Measurements from ENCODE around the gene TBRG4.

The TBRG4 gene

GRCh38 chr7:45143616-45144015, 32.1 kb upstream of the TBRG4 start:
- no peak for DNase-seq (ENCODE audit: low read depth, low spot score)

DNA sequence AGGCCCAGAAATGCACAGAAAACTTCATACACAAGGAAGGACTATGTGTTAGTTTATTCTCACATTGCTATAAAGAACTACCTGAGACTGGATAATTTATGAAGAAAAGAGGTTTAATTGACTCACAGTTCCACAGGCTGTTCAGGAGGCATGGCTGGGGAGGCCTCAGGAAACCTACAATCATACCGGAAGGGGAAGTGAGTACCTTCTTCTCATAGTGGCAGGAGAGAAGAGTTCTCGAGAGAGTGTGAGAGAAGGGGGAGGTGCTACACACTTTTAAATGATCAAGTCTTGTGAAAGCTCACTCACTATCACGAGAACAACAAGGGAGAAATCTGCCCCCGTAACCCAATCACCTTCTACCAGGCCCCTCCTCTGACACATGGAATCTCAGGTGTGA, 29.3 kb upstream of the TBRG4 start:
- no peak for DNase-seq (ENCODE audit: low read depth, low spot score)

DNA sequence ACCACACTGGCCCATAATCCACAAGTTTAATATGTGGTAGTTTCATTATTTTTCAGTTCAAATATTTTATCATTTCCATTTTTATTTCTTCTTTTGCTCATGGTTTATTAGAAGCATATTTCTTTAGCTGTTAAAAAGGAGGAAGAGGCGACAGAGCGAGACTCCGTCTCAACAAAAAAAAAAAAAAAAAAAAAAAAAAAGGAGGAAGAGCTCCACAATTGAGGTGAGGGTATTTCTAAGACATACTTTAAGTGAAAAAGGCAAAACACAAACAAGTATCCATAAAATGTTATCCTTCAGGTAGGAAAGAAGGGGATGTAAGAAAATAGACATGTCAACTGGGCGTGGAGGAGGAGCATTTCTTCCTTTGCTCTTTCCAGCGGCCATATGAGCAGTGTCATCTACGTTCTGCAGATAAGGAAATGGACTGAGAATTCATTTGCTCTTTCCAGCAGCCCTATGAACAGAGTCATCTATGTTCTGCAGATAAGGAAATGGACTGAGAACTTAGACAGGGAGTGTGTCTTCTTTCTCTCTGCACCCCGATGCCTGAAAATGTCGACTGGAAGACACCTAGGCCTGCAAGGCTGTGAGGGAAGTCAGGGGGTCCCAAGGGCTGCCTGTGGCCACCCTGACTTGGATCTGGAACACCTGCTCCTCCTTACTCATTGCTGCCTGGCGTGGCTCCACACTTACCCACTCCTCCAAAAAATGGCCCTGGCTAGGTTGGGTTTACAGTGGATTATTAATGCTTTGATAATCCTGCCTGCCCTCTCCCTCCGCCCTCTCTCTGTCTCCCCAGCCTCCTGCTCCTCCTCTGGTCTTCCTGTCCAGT, 27.2 kb upstream of the TBRG4 start:
- no peak for DNase-seq (ENCODE audit: low read depth, low spot score)

DNA sequence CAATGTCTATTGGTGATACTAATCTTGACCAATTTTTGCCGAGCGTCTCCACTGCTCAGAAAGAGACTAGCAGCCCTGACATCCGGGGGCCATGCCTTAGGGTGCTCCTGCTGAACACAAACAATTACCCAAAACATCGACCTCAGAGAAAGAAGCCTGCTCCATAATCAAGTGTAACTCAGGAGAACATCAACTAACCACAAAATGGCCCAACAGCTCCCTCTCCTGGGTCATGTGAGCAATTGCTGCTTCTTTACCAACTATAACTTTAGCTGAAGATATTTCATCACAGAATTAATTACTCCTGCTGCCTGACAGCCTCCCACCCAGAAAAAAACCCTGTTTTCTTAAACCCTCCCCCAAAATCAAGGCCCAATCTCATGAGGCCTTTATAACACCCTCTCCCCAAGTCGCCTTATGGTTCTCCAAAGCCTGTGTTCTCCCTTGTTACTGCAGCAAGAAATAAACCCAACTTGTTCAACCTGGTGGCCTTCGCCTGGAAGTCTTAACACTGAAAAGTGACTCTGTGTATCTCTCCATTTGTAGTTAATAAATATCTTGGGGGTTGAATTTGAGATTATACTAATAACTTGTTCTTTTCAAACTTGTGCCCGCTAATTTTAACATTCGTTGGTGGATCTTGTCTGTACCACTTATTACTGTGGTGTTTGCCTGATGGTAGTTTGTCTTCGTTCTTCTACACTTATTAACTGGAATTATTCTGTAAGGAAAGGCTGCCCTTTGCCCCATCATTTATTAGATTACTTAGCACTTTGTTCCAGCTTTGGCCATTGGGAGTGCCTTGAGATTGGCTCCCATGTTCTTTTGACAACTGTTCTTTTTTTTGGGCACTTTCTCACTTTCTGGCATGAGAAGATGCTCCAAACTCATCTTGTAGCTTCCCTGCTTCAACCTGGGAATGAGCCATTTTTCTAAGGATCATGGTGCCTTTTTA, 24.9 kb upstream of the TBRG4 start:
- peak; percentile 17 for DNase-seq (ENCODE audit: low read depth, low spot score)

- DNase-seq (ENCODE audit: low read depth, low spot score): no peak
Observed at GRCh38 chr7:45133877-45134276, 22.4 kb upstream of the TBRG4 start.

- no peak for DNase-seq (ENCODE audit: low read depth, low spot score)
Observed at GRCh38 chr7:45133352-45133751, 21.9 kb upstream of the TBRG4 start.

DNA sequence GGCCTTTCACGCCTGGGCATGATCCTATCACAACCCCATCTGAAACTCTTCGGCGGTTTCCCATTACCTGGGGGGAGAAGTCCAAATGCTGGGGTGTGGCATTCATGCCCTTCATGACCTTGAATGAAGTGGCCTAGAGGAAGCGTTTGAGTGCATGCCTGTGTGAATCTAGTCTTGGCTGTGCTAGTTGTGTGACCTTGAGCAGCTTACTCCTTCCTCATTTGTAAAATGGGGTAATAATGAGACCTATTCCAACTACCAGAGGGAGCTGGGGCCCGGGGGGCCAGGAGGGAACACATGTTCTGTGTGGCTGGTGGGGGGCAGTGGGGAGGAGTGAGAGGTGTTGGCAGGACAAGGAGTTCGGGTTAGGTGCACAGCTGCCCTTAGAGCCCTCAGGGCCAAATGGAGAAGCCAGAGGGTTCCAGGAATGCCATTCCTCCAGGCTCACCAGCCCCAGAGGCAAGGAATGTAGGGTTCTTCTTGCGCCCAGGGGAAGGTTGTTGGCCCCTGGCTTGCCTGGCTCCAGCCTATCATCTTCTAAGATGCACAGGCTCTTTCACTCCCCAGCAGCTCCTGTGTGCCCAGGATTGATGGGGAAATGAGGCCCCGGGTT, 21.3 kb upstream of the TBRG4 start:
- no peak for DNase-seq (ENCODE audit: low read depth, low spot score)

DNA sequence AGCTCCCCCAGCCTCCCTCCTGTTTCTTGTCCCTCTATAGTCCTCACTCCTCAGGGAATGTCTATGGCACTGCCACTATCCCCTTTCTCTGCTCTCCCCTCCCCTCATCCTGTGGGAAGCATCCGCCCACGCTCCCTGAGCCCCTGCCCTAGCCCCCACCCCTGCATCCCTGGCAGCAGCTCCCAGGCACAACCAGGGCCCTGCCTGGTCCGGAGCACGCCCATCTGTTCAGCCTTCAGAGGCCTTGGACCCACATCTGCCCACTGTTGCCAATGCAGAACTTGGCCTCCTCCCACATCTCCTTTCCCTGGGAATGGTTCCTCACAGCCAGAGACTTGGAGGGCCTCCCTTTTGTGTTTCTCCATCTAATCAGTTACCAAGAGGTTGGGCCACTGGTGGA, 20.4 kb upstream of the TBRG4 start:
- DNase-seq (ENCODE audit: low read depth, low spot score): no peak

- no peak for DNase-seq (ENCODE audit: low read depth, low spot score)
Observed at GRCh38 chr7:45130910-45131309, 19.4 kb upstream of the TBRG4 start.

DNA sequence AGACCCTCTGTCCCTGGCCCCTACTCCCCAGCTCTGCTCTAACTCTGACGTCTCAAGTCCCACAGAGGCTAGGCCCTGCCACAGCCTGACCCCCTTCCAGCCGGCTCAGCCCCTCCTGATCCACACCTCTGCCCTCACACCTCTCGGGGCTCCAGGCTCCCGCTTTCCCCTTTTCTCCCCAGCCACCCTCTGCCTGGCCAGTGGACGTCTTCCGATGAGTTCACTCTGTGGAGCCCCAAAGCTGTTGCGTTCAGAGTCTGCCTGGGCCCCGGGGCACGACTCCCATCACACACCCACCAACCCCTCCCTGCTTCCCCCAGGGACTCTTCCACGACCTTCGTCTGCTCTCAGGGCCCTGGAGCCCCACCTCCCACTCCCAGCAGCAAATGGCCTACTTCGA, 18.4 kb upstream of the TBRG4 start:
- no peak for DNase-seq (ENCODE audit: low read depth, low spot score)

GRCh38 chr7:45129181-45129800, 17.8 kb upstream of the TBRG4 start:
- no peak for DNase-seq (ENCODE audit: low read depth, low spot score)

- DNase-seq (ENCODE audit: low read depth, low spot score): no peak
Observed at GRCh38 chr7:45126920-45127319, 15.4 kb upstream of the TBRG4 start.

DNA sequence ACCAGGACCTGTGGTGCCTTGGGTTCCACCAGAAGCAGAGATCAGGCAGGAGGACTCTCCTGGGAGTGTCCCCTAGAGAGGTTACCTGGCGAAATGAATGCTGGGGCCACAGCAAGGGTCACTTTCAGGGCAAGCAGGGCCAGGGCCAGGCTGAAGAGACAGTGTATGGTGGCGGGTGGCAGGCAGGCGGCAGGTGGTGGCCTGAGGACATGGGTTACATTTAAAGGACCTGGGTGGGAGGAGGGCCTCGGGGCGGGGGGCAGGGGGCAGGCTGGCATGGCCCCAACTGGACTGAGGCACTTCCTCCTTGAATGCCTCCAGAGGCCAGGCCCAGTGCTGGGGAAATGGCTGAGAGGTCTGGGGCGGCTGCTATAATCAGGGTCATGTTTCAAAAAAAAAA, 14.7 kb upstream of the TBRG4 start:
- DNase-seq (ENCODE audit: low read depth, low spot score): no peak

DNA sequence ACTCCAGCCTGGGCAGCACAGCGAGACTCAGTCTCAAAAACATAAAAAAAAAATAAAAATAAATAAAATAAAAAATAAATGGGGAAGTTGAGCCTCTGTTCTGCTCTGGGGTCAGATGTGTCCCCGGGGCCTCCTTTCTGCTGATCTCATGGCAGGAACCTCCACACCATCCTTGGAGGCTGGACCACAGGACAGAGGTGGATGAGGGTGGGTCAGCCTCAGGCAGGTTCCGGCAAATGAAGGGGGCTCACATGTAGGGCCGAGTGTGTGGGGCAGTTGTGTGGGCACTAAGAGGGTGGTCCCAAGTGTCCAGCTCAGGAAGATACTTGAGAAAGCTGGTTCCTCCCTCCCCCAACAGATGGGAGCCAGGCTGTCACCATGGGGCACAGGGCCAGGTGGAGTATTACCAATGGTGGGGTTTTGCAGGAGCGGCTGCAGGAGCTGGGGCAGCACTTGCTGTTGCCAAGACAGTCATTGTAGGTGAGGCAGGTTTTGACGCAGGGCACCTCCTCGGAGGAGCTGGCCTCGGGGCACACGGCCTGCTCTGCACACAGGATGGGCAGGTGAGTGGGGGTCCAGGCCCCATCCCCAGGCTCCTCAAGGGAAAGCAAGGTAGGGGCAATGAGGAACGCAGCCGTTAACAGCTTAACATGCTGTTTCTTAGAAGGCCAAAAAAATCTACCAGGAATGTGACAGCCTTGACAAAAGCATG, 13.9 kb upstream of the TBRG4 start:
- no peak for DNase-seq (ENCODE audit: low read depth, low spot score)

DNA sequence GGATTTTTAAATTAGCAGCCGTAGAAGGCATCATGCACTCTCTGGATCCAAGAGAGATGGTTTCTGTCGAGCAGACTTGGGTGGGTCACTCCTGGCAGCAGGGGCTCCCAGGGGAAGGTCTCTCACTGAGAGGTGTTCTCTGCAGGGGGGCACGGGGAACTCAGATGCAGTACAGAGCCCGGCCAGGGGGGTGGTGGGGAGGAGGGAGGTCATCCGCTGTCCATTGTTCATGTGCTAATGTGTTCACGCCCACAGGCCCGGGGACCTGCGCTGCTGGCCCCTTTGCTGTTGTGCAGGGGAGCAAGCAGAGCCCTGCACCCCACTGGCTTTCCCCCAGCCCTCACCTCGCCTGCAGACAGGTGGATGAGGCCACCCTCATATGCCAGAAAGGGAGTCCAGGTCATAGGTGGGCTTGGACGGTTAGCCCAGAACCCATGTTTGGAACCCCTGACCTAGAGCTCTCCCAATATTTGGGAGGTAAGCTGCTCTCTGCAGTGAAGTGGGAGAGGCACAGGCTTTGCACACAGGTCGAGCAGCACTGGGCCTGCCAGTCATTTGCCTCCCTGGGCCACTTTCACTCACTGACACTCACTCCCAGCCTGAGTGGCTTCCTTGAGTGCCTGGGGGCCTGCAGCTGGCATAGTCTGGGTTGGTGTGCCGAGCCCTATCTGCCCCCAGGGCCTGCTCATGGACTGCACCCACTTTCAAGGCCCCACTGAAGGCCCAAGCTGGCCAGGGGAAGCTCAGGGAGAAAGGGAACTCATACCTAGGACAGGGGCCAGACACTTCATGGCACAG, 12.6 kb upstream of the TBRG4 start:
- DNase-seq (ENCODE audit: low read depth, low spot score): no peak

- DNase-seq (ENCODE audit: low read depth, low spot score): no peak
Observed at GRCh38 chr7:45122975-45123860, 11.7 kb upstream of the TBRG4 start.

DNA sequence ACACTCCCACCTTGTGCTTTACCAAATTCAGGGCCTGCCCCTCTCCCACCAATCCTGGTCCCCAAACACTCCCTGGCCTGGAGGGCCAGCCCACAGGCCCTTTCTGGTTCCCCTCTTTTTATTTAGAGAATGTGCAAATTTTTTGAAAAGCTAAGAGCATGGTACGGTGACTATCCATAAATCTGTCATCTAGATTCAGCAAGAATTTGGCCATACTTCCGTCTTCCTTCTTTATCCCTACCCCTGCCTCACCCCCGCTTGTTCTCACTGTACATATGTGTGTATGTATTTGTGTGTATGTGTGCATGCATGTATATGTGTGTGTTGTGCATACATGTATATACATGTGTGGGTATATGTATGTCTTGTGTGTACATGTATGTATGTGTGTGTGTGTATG, 8.1 kb upstream of the TBRG4 start:
- no peak for DNase-seq (ENCODE audit: low read depth, low spot score)

- no peak for DNase-seq (ENCODE audit: low read depth, low spot score)
Observed at GRCh38 chr7:45118889-45119331, 7.4 kb upstream of the TBRG4 start.

DNA sequence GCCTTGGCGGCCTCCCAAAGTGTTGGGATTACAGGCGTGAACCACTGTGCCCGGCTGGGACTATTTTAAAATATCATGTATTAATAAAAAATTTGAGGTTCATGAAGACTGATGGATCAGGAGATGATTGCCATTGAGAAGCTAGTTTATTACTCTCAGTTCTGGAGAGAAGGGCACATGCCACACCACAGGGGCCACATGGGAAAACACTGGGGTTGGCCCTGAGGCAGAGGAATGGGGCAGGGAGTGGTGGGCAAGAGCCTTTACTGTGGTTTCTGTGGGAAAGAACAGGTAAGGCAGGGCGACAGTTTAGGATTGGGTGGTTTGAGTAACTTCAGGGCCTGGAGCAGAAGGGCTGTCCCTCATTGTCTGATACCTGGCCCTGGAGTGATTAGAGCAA, 6.8 kb upstream of the TBRG4 start:
- DNase-seq (ENCODE audit: low read depth, low spot score): no peak
